Measurements from ENCODE around the gene RASGRF1. TPM values are rescaled to one million over a fixed set of nuclear protein-coding genes. Genes with fewer than 3 reads are reported as not detected.

The RASGRF1 gene
- under 1 TPM in 3 of 5 donors, not detected in 2; 0.09 to 0.49 (median 0.22) TPM for total RNA-seq
- not detected for total RNA-seq (2013)
- total RNA-seq = 0 to 0.70 (median 0) reads per million in 29 experiments

DNA sequence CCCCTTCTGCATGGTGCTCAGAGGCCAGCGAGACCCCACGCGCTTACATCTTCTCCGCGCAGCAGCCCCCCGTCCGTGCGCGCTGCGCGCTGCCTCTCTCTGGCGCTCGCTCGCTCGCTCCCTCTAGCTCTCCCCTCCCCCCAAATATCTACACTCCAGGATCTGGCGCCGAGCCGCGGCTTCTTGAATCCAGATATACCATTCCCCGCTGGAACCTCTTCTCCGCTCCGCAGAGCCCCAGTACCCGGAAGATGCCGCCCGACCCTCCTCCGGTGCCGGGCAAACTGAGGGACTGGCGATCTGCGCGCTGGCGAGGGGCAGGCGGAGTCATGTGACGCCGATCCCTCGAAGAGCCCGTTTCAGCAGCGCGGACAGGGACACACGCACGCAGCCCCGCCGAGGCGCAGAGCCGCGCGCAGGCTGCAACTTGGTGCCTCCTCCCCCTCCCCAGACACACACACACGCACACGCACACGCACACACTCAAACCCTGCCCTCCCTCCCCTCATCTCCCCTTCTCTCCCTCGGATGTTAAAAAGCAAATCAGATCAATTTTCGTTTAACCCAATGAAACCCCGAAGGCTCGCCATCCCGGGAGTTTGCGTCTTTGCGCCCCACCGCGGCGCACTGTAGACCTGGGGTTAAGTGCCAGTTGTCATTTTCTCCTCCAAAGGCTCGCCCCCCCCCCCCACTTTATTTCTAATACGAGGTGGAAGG lies at the start of gene RASGRF1:
TSS of gene RASGRF1 (minus strand) at position 294 of the 717 bp plus-strand sequence. CDS start at position 12, 282 bp downstream.
- ATAC-seq (replicated peaks in 1 of 4) (no peak), DNase-seq (peak in 1 of 35 experiments; percentile 10)
- H3K27ac ChIP-seq (ENCODE audit: low read length) = no peak within 1 kb of the TSS
- peaks cover 1 to 10% (median 7%) of the 10 kb centered on the region in 3 donors for H3K4me1 Mint-ChIP-seq
- WGBS (ENCODE audit: insufficient coverage) = 9% methylated on average over 51 of the region's 61 CpGs
- no peaks in the 10 kb centered on the region for H3K36me3 ChIP-seq (ENCODE audit: control insufficient read depth in 2 of 2, extremely low read depth in 1 of 2, insufficient read depth in 1 of 2, low read length in 1 of 2)
- POLR2A ChIA-PET = no interaction called here
- H3K9me3 Mint-ChIP-seq = no peaks in the 10 kb centered on the region
- no peaks in the 10 kb centered on the region for H3K9me3 ChIP-seq
- no peak within 1 kb of the TSS for H3K4me3 ChIP-seq (ENCODE audit: control insufficient read depth in 1 of 2, extremely low read depth in 1 of 2, low read length in 1 of 2)
- H3K27ac Mint-ChIP-seq = no peak within 1 kb of the TSS
- peaks cover 0 to 13% of the 10 kb centered on the region in 2 experiments for H3K4me1 ChIP-seq (ENCODE audit: control insufficient read depth in 1 of 2, extremely low read depth in 1 of 2, insufficient read depth in 2 of 2, low read length in 2 of 2)
- CTCF ChIA-PET = interaction anchor here in 1 of 2 donors (0.8 kb wide), 1 partner anchor 322 kb away, joined by 9 read pairs; no protein-coding TSS in a partner anchor
- no peaks in the 10 kb centered on the region for H3K36me3 Mint-ChIP-seq
- H3K4me3 Mint-ChIP-seq = peak within 1 kb of the TSS in 1 of 3 donors; percentile 38
- H3K27me3 ChIP-seq (replicated peaks in 1 of 2; ENCODE audit: control insufficient read depth in 2 of 2, extremely low read depth in 1 of 2, insufficient read depth in 2 of 2, low read length in 1 of 2) = peaks cover 11 to 69% of the 10 kb centered on the region in 2 experiments
- H3K27me3 Mint-ChIP-seq = peaks cover 55 to 73% of the 10 kb centered on the region in 2 donors

- ATAC-seq (replicated peaks in 1 of 4) (no peak), DNase-seq (no peak)
- POLR2A ChIA-PET = no interaction called here
- CTCF ChIA-PET = no interaction called here
- Mint-ChIP-seq H3K4me1 (no peaks in the 10 kb centered on the region), H3K9me3 (peaks cover 0 to 4% (median 0%) of the 10 kb centered on the region in 3 donors), H3K36me3 (no peaks in the 10 kb centered on the region), H3K27me3 (peaks cover 31 to 46% of the 10 kb centered on the region in 2 donors), H3K27ac (no peak overlapping the region), H3K4me3 (no peak overlapping the region)
- H3K36me3 ChIP-seq (ENCODE audit: control insufficient read depth in 2 of 2, extremely low read depth in 1 of 2, insufficient read depth in 1 of 2, low read length in 1 of 2) = no peaks in the 10 kb centered on the region
- H3K4me3 ChIP-seq (ENCODE audit: control insufficient read depth in 1 of 2, extremely low read depth in 1 of 2, low read length in 1 of 2) = no peak overlapping the region
- 41% methylated on average over 2 of the region's 3 CpGs for WGBS (ENCODE audit: insufficient coverage)
- peaks cover 0 to 18% of the 10 kb centered on the region in 2 experiments for H3K27me3 ChIP-seq (replicated peaks in 1 of 2; ENCODE audit: control insufficient read depth in 2 of 2, extremely low read depth in 1 of 2, insufficient read depth in 2 of 2, low read length in 1 of 2)
- H3K4me1 ChIP-seq (ENCODE audit: control insufficient read depth in 1 of 2, extremely low read depth in 1 of 2, insufficient read depth in 2 of 2, low read length in 2 of 2) = no peaks in the 10 kb centered on the region
- H3K9me3 ChIP-seq = no peaks in the 10 kb centered on the region
- H3K27ac ChIP-seq (ENCODE audit: low read length) = no peak overlapping the region
Observed at GRCh38 chr15:79136434-79137046, 46.0 kb upstream of the RASGRF1 start.

DNA sequence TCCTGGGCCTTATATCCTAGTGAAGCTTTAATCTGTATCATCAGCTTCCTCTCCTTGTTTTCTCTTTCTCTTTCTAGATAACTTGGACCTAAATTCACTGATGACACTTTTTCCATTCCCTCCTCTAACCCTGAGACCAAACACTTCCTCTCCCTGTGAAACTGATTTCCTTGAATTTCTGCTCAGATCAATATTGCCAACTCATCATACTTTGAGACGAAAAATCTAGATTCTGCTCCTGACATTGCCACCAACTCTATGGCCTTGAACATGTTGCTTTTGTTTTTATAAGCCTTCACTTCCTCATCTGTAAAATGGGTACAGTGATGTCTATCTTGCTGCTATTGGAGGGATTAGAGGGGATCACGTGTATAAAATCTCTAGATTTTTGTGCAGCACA lies 42.7 kb upstream of the RASGRF1 start:
- H3K27ac Mint-ChIP-seq = no peak overlapping the region
- Histone ChIP-seq H3K36me3 (ENCODE audit: control insufficient read depth in 2 of 2, extremely low read depth in 1 of 2, insufficient read depth in 1 of 2, low read length in 1 of 2) (no peaks in the 10 kb centered on the region), H3K27ac (ENCODE audit: low read length) (no peak overlapping the region), H3K9me3 (no peaks in the 10 kb centered on the region), H3K4me3 (ENCODE audit: control insufficient read depth in 1 of 2, extremely low read depth in 1 of 2, low read length in 1 of 2) (no peak overlapping the region), H3K27me3 (replicated peaks in 1 of 2; ENCODE audit: control insufficient read depth in 2 of 2, extremely low read depth in 1 of 2, insufficient read depth in 2 of 2, low read length in 1 of 2) (peaks cover 0 to 22% of the 10 kb centered on the region in 2 experiments), H3K4me1 (ENCODE audit: control insufficient read depth in 1 of 2, extremely low read depth in 1 of 2, insufficient read depth in 2 of 2, low read length in 2 of 2) (no peaks in the 10 kb centered on the region)
- ATAC-seq (replicated peaks in 1 of 4) (no peak), DNase-seq (no peak)
- ChIA-PET POLR2A (no interaction called here), CTCF (no interaction called here)
- peaks cover 0 to 4% (median 0%) of the 10 kb centered on the region in 3 donors for H3K9me3 Mint-ChIP-seq
- no CpG with 5 or more reads among the region's 2 CpGs for WGBS (ENCODE audit: insufficient coverage)
- peaks cover 38 to 46% of the 10 kb centered on the region in 2 donors for H3K27me3 Mint-ChIP-seq
- no peaks in the 10 kb centered on the region for H3K4me1 Mint-ChIP-seq
- H3K4me3 Mint-ChIP-seq = no peak overlapping the region
- H3K36me3 Mint-ChIP-seq = no peaks in the 10 kb centered on the region

GRCh38 chr15:79132770-79133169 lies 42.2 kb upstream of the RASGRF1 start:
- no CpG with 5 or more reads among the region's 1 CpG for WGBS (ENCODE audit: insufficient coverage)
- Mint-ChIP-seq H3K27ac (no peak overlapping the region), H3K36me3 (no peaks in the 10 kb centered on the region), H3K4me1 (no peaks in the 10 kb centered on the region), H3K27me3 (peaks cover 37 to 43% of the 10 kb centered on the region in 2 donors), H3K9me3 (peaks cover 0 to 4% (median 0%) of the 10 kb centered on the region in 3 donors), H3K4me3 (no peak overlapping the region)
- Histone ChIP-seq H3K27ac (ENCODE audit: low read length) (no peak overlapping the region), H3K4me3 (ENCODE audit: control insufficient read depth in 1 of 2, extremely low read depth in 1 of 2, low read length in 1 of 2) (no peak overlapping the region), H3K4me1 (ENCODE audit: control insufficient read depth in 1 of 2, extremely low read depth in 1 of 2, insufficient read depth in 2 of 2, low read length in 2 of 2) (no peaks in the 10 kb centered on the region), H3K36me3 (ENCODE audit: control insufficient read depth in 2 of 2, extremely low read depth in 1 of 2, insufficient read depth in 1 of 2, low read length in 1 of 2) (no peaks in the 10 kb centered on the region), H3K27me3 (replicated peaks in 1 of 2; ENCODE audit: control insufficient read depth in 2 of 2, extremely low read depth in 1 of 2, insufficient read depth in 2 of 2, low read length in 1 of 2) (peaks cover 0 to 20% of the 10 kb centered on the region in 2 experiments), H3K9me3 (no peaks in the 10 kb centered on the region)
- DNase-seq = no peak
- no peak for ATAC-seq (replicated peaks in 1 of 4)
- POLR2A ChIA-PET = no interaction called here
- CTCF ChIA-PET = interaction anchor here in 1 of 2 donors (0.5 kb wide), 1 partner anchor 517 kb away, joined by 6 read pairs; no protein-coding TSS in a partner anchor

- ChIA-PET POLR2A (no interaction called here), CTCF (interaction anchor here in 1 of 2 donors (0.5 kb wide), 1 partner anchor 516 kb away, joined by 6 read pairs; no protein-coding TSS in a partner anchor)
- no peak for ATAC-seq (replicated peaks in 1 of 4)
- Histone ChIP-seq H3K4me1 (ENCODE audit: control insufficient read depth in 1 of 2, extremely low read depth in 1 of 2, insufficient read depth in 2 of 2, low read length in 2 of 2) (no peaks in the 10 kb centered on the region), H3K27ac (ENCODE audit: low read length) (no peak overlapping the region), H3K27me3 (replicated peaks in 1 of 2; ENCODE audit: control insufficient read depth in 2 of 2, extremely low read depth in 1 of 2, insufficient read depth in 2 of 2, low read length in 1 of 2) (peaks cover 0 to 17% of the 10 kb centered on the region in 2 experiments), H3K9me3 (no peaks in the 10 kb centered on the region), H3K36me3 (ENCODE audit: control insufficient read depth in 2 of 2, extremely low read depth in 1 of 2, insufficient read depth in 1 of 2, low read length in 1 of 2) (no peaks in the 10 kb centered on the region), H3K4me3 (ENCODE audit: control insufficient read depth in 1 of 2, extremely low read depth in 1 of 2, low read length in 1 of 2) (no peak overlapping the region)
- H3K36me3 Mint-ChIP-seq = no peaks in the 10 kb centered on the region
- H3K4me3 Mint-ChIP-seq = no peak overlapping the region
- no peak overlapping the region for H3K27ac Mint-ChIP-seq
- no peak for DNase-seq
- peaks cover 0 to 4% (median 0%) of the 10 kb centered on the region in 3 donors for H3K9me3 Mint-ChIP-seq
- H3K27me3 Mint-ChIP-seq = peaks cover 41 to 47% of the 10 kb centered on the region in 2 donors
- H3K4me1 Mint-ChIP-seq = no peaks in the 10 kb centered on the region
Observed at GRCh38 chr15:79132361-79132760, 41.8 kb upstream of the RASGRF1 start.

- Mint-ChIP-seq H3K4me1 (no peaks in the 10 kb centered on the region), H3K4me3 (no peak overlapping the region), H3K27ac (no peak overlapping the region), H3K9me3 (peaks cover 0 to 4% (median 0%) of the 10 kb centered on the region in 3 donors), H3K36me3 (no peaks in the 10 kb centered on the region), H3K27me3 (peaks cover 32 to 46% of the 10 kb centered on the region in 2 donors)
- Histone ChIP-seq H3K36me3 (ENCODE audit: control insufficient read depth in 2 of 2, extremely low read depth in 1 of 2, insufficient read depth in 1 of 2, low read length in 1 of 2) (no peaks in the 10 kb centered on the region), H3K9me3 (no peaks in the 10 kb centered on the region), H3K27me3 (replicated peaks in 1 of 2; ENCODE audit: control insufficient read depth in 2 of 2, extremely low read depth in 1 of 2, insufficient read depth in 2 of 2, low read length in 1 of 2) (peaks cover 0 to 12% of the 10 kb centered on the region in 2 experiments), H3K27ac (ENCODE audit: low read length) (no peak overlapping the region), H3K4me3 (ENCODE audit: control insufficient read depth in 1 of 2, extremely low read depth in 1 of 2, low read length in 1 of 2) (no peak overlapping the region), H3K4me1 (ENCODE audit: control insufficient read depth in 1 of 2, extremely low read depth in 1 of 2, insufficient read depth in 2 of 2, low read length in 2 of 2) (no peaks in the 10 kb centered on the region)
- ChIA-PET CTCF (no interaction called here), POLR2A (no interaction called here)
- DNase-seq (no peak), ATAC-seq (replicated peaks in 1 of 4) (no peak)
- 37% methylated on average over 2 of the region's 4 CpGs for WGBS (ENCODE audit: insufficient coverage)
Observed at GRCh38 chr15:79130535-79131130, 40.1 kb upstream of the RASGRF1 start.
